Activated CD4-positive, alpha-beta T cell treated with anti-CD3 and anti-CD28 coated beads, Interleukin-2, amount 50 U/mL, for 4 hours (primary cell): ENCODE data around the gene ZNF598.
"Not testable (repeated sequence)": the region's sequence is repeated elsewhere in the genome, so short reads cannot be mapped to it uniquely, and the experiment has no call there.

Experiments
- DNase-seq, 2 experiments: peaks; one replicate each; pipeline ENCODE4 v3.0.0-alpha.2; 2020

The ZNF598 gene

DNA sequence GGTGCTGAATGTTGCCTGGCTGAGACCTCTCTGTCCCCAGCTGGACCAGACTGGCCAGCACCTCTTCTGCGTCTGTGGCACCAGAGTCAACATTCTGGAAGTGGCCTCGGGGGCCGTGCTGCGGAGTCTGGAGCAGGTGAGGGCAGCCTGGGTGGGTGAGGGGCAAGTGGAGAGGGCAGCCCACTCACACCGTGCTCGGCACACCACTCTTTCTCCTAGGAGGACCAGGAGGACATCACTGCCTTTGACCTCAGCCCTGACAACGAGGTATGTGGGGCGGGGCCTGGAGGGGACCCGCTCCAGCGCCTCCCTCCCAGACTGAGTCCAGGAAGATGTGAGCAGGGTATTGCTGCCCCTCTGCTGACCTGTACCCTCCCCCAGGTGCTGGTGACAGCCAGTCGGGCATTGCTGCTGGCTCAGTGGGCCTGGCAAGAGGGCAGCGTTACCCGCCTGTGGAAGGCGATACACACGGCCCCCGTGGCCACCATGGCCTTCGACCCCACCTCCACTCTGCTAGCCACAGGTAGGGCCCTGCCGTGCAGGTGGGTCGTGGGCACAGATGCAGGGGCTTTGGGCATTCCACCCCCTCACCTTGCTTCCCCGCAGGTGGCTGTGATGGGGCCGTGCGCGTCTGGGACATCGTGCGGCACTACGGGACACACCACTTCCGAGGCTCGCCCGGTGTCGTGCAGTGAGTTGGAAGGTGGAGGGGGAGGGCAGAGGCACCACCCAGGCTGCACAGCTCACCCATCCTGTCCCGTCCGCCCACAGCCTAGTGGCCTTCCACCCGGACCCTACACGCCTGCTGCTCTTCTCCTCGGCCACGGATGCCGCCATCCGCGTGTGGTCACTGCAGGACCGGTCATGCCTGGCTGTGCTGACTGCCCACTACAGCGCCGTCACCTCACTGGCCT, 35.2 kb downstream of the ZNF598 start:
- DNase-seq: no peak

DNA sequence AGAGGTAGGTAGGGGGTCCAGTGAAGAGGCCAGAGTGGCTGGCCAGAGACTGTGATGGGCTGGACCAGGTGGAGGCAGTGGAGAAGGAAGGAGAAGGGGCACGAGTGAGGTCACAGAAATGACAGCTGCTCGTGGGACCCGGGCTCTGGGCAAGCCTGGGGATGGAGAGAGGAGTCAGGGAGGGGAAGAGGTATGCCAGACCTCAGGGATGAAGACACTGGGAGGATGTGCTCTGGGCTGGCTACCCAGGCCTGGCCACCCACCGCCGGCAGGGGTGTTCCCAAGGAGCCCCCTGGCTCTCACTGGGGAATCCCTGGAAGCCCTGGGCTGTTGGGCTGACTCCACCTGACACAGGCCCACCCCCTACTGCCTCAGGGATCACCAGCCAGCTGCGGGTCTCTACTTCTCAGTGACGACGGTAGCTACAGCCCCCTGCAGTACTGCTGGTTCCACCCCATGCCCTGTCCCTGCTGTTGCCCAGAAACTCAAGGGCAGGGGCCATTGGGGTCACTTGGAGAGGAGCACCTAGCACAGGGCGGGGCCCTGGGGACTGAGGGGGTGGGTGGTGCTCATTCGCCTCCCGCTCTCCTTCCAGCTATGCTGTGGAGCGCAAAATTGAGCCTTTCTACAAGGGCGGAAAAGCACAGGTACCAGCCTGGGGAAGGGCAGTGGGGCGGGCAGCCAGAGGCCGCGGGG, 36.0 kb downstream of the ZNF598 start:
- no peak for DNase-seq

DNA sequence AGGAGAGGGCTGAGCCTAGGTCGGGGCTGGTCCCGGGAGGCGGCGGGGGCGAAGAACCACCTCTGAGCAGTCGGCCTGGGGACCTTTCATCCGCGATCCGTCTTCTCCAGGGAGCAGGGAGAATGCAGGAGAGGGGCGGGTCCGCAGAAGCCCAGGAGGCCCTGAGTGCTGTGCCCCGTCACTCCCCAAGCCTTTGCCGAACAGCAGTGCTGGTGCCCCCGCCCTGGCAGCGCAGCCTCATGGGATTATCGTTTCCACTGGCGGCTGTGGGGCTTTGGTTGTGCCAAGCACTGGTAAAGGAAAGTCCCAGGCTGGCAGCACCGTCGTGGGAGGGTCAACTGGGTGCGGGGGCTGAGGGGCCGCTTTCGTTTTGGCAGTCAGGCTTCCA, 37.1 kb downstream of the ZNF598 start:
- DNase-seq: no peak

DNA sequence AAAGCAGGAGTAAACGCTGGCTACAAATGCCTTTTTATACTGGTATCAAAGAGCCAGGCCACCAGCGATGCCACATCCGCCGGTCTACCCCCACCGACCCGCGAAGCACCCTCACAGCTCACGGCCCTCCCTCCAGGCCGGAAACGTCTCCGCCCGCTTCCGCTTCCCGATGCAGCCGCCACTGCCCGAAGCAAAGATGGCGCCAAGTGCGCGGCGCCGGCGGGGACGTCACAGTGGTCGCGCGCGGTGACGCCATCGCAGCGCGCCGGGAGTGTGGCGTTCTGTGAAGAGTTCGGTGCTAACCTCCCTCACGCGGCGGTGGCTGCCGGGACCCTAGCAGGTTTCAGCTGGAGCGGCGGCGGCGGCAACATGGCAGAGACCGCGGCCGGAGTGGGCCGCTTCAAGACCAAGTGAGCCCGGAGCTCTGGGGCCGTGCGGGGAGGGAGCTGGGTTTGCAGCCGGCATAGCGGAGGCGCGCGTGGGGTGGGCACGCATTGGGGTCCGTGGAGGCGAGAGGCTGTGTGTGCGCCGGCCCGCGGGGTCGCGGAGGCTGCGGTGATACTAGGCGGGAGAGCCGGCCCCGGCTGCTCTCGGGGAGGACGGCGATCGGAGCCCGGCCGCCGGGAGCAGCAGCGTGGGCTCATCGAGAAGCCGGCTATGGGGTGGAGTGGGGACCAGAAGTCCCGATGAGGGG, 37.7 kb downstream of the ZNF598 start, which contains the start of gene TBL3:
TBL3 (plus strand) TSS at position 258 of the 694 bp plus-strand sequence; CDS start at position 370, 112 bp downstream.
- DNase-seq: peak; percentile 91 to 92

DNA sequence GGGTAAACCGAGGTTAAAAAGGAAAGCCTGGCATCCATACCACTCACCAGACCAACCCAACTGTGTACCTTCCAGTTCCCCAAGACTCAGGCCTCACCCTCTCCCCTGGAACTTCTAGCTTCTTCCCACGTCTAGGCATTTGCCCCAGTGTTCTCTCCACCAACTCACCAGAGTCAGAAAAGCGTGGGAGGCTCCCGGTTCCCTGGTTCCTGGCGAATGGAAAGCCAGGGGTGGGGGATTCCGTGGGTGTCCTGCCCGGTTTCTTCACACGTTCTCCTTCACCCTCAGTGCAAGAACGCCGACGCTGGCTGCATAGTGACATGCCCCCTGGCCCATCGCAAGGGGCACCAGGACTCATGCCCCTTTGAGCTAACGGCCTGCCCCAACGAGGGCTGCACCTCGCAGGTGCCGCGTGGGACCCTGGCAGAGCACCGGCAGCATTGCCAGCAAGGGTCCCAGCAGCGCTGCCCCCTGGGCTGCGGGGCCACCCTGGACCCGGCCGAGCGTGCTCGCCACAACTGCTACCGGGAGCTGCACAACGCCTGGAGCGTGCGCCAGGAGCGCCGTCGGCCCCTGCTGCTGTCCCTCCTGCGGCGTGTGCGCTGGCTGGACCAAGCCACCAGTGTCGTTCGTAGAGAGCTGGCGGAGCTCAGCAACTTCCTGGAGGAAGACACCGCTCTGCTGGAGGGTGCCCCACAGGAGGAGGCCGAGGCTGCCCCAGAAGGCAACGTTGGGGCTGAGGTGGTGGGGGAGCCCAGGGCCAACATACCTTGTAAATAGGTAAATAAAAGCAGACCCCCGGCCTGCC, 41.3 kb downstream of the ZNF598 start:
- DNase-seq: no peak

DNA sequence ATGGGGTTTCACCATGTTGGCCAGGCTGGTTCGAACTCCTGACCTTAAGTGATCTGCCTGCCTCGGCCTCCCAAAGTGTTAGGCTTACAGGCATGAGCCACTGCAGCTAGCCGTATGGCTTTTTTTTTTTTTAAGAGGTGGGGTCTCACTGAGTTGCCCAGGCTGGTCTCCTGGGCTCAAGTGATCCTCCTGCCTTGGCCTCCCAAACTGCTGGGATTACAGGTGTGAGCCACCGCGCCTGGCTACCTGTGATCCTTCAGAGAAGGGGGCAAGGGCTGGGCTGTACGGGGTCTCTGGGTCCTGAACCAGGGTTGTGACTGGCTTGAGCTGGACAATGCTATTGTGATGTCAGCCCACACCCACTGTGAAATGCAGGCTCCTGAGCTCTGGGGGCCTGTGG, 43.2 kb downstream of the ZNF598 start, which contains the start of gene RNF151:
RNF151 (plus strand) TSS at position 397 of the 400 bp plus-strand sequence. CDS start 26 bp downstream, outside the sequence.
- no peak for DNase-seq

DNA sequence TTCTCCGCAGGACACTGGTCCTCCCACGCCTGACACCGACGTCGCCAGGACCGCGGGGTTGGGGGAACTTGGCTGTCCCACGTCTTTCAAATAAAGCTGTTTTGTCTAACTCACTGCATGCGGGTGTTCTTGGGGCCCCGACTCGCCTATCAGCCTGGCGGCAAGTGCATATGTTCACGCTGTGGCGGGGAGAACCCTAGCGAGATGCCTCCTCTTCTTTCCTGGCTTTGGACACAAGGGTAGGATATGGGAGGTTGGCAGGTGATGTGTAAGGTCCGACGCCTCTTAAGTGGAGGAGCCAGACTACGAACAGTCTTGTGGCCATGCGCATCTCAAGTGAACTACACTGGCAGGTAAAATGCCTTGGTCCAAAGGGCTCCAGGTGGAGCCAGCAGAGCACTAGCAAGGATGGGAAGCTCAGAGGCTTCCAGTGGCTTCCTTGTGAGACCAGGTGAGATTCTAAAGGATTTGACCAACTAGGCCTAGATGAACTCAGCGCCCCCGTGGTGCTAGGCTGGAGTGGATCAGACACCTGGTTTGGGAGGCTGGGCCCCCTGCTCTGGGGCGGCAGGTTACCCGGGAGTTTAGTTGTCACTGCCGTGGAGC, 44.1 kb downstream of the ZNF598 start:
- no peak for DNase-seq

DNA sequence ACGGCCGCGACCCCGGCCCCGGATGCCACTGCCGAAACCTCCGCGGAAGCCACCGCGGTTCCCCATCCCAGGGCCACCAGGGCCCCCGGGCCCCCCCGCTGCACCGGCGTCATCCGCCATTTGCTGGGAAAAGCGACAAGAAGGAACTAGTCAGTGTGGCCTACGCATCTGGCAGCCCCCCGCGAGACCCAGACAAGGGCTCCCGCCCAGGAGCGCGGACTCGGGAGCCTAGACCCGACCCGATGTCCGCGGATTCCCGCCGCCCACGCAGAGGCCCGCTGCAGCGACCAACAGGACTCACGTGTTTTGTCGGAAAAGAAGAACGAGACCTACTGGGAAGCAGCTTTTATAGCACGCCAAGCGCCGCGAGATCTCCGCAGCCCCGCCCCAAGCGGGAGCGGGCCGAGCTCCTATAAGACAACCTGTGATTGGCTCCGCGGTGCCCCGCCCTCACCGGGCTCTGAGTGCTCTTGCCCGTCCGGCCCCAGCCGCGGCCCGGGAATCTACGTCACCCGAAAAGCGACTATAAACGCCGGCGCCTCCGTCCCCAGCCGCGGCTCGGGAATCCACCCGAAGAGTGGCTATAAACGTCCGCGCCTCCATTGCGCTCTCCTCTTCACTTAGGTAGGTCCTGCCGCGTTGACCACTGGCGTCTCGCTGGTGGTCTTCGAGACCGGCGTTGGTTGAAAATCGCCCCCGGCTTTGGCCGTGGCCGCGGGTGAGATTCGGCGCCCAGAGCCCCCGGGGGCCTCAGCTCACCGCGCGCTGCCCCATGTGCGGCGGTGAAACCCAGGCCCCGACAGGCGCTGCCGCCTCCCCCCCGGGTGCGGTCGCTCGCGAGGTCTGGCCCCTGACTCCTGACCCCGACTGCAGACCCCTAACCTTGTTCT, 44.9 kb downstream of the ZNF598 start, which contains the start of gene RPS2:
RPS2 (minus strand) TSS at position 321 of the 890 bp plus-strand sequence; CDS start at position 120, 201 bp downstream.
- peak; percentile 99 for DNase-seq

DNA sequence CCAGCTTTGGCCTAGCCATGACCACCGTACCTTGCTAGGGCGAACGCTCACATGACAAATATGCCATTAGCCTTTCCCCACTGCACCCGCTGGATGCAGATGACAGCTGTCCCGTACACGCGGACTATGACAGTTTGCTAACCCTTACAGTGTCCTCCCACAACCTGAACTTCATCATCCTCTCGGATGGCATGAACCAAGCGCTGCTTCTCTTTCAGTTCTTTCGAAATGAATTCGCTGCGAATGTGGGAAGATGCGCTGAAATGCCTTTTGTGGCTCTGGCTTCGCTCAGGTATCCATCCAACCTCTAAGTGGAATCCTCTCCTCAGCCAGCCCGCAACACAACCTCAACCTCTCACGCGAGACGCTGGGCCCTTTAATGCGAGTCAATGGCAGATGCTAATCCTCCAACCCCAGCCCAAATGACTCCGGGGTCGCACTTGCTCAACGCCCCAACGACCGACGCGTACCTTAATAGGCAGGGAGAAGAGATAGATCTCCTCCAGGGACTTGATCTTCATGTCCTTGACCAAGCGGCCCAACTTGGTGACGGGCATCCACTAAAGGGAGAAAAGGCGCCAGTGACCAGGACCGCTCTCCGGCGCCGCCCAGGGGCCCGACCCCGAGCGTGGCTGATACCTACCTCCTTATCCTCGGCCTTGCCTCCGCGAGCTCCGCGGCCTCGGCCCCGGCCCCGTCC, 45.7 kb downstream of the ZNF598 start:
- DNase-seq: peak in 1 of 2 experiments; percentile 36

DNA sequence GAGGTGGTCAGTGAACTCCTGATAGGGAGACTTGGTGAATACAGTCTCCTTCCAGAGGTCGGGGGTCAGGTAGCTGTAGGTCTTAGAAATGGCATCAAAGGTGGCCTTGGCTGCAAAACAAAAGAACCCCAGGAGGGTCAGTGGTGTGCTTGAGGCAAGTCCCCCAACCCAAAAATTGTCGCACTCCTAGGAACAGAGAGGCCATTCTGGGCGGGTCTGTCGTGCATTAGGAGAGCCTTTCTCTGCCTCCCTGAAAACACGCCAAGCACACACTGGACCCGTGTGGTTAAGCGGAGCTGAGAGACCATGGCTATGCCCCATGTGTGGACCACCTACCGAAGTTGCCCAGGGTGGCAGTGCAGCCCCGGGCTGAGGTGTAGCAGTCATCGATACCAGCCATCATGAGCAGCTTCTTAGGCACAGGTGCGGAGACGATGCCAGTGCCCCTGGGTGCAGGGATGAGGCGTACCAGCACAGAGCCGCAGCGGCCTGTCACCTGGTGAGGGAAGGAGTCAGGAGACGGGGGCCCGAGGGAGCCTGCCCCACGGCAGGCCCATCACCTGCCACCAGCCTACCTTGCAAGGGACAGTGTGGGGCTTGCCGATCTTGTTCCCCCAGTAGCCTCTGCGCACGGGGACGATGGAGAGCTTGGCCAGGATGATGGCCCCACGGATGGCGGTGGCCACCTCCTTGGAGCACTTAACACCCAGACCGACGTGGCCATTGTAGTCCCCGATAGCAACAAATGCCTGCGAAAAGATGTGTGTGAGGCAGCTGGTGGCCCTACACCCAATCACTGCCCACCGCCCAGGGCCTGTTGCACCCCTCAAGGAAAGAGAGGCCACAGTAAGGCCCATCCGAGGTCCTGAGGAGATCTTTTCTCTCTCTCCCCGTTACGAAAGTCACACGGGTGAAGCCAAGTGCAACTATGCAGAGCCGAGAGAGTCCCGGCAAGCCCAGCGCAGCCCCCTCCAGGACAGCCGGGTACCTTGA, 47.2 kb downstream of the ZNF598 start:
- DNase-seq: not testable (repeated sequence)

DNA sequence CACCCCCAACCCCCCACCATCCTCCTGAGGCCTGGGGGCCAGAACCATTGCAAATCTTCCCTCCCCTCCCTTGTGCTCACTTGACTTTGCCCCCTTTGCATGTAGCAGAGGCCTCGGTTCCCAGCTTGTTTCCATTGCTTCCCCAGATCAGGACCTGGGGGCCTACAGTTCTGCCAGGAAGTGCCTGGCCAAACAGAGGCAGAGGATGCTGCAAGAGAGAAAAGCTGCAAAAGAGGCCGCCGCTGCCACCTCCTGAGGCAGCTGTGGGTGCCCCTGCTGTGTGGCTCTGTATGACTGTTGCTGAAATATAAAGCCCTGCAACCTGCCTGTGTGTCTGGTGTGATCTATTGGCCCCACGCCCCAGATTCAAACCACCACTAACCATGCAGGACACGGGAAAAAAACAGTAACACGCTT, 48.0 kb downstream of the ZNF598 start:
- no peak for DNase-seq

DNA sequence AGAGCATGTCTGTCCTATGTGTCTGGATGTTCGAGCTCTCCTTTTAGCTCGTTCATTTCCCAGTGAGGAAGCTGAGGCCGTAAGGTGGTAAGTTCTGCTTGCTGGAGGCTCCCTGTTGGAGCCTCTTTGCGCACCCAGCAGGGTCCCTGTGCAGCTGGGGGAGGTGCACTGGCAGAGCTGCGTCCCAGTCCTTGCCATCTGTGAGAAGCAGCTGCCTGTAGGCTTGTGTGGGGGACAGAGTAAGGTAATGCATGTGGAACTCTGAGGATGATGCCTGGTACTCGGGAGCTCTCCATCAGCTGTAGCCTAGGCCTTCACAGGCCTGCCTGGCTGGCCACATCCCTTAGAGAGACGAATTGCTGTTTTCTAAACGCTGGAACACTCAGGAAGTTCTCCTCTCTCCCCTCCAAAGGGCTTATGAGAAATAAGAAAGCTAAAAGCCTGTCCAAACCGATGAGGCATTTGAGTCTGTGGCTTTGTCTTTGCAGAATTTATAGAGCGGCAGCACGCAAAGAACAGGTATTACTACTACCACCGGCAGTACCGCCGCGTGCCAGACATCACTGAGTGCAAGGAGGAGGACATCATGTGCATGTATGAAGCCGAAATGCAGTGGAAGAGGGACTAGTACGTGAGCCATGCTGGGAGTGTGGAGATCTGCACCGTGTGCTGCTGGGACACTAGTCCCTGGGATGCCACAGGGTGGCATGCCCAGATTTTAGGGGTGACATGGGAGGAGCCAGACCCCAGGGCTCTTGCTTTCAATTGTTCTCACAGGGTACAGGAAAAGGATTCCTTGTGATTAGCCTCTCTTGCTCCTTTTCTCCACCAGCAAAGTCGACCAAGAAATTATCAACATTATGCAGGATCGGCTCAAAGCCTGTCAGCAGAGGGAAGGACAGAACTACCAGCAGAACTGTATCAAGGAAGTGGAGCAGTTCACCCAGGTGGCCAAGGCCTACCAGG, 48.7 kb downstream of the ZNF598 start:
- no peak for DNase-seq

DNA sequence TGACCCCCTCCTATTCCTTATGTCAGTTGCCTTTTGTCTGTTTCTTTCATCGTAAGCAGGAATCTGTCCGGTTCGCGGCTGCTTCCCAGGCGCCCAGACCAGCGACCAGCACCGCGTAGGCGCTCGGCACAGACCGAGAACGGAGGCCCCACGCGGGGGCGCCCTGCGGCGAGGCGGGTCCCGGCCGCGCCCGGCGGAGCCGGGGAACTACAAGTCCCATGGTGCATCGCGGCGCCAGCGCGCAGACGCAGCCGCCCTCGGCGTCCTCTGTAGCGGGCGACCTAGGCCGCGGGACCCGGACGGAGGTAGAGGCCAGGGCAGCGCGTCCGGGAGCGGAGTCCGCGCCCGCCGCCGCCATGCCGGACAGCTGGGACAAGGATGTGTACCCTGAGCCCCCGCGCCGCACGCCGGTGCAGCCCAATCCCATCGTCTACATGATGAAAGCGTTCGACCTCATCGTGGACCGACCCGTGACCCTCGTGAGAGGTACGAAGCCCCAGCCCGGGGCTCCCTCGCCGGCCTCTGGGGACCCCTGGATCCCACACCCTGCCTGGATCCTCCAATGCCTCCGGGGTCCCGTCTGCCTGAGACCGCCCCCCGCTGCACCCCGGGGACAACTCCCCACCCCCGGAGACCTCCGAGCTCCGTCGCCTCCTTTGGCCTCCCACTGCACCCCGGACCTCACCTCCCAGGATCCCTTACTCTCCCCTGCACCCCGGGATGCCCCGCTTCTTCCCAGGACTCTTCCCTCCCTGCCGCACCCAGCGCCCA, 50.2 kb downstream of the ZNF598 start, which contains the start of gene NDUFB10:
NDUFB10 (plus strand) TSS at position 270 of the 771 bp plus-strand sequence; CDS start at position 357, 87 bp downstream.
- DNase-seq: peak; percentile 85 to 87

DNA sequence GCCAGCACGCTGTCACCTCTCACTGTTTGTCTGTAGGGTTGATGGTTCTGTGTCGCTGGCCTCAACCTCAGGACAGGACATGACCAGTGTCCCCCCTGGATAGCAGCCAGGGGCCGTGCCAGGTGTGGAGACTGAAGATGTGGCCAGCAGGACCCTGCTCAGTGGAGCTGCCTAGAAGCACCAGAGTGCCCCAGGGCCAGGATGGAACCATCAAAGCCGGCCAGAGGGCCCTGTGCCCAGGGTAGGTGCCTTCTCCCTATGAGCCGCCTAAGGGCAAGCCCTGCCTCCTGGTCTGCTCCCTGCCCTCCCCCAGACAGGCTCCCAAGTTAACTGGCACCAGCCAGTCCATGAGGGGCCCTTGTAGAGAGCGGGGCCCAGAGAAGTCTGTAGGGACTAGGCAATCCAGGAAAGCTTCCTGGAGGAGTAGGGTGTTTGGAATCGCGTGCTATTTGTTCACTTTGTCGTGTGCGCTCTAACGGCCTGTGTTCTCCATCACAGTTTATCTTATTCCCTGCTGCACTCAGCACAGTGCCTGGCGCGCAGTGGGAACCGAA, 50.8 kb downstream of the ZNF598 start:
- no peak for DNase-seq

DNA sequence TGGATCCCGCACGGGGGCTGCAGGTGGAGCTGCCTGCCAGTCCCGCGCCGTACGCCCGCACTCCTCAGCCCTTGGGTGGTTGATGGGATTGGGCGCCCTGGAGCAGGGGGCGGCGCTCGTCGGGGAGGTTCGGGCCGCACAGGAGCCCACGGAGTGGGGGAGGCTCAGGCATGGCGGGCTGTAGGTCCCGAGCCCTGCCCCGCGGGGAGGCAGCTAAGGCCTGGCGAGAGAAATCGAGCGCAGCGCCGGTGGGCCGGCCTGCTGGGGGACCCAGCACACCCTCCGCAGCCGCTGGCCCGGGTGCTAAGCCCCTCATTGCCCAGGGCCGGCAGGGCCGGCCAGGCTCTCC, 51.5 kb downstream of the ZNF598 start:
- not testable (repeated sequence) for DNase-seq
